Spleen (tissue), 7 donors: ENCODE data around the gene ATG16L1.
"Not testable (repeated sequence)": the region's sequence is repeated elsewhere in the genome, so short reads cannot be mapped to it uniquely, and the experiment has no call there.

Source experiments
- CTCF ChIP-seq, 11 experiments: fragments of 200-600 bp in 7 of 11; fragments of 450-650 bp in 4 of 11; sonication (generic) in 4 of 11; IDR thresholded peaks in 8 of 11; conservative IDR thresholded peaks in 3 of 11; 1 replicate in 7 of 11; 2 replicates in 4 of 11; pipeline versions ENCODE4 v1.4.0 to v1.8.0; 2016 to 2021; ENCODE audit warnings: antibody characterized with exemption in 11 of 11, inconsistent platforms in 4 of 11, mild to moderate bottlenecking in 1 of 11
- POLR2A ChIP-seq, 3 donors: fragments of 450-650 bp; IDR thresholded peaks; one replicate each; pipeline ENCODE4 v1.5.1; 2017; ENCODE audit warnings: antibody characterized with exemption in 3 of 3, mild to moderate bottlenecking in 1 of 3
- POLR2AphosphoS5 ChIP-seq, 3 donors: sonication (generic); formaldehyde crosslinking; IDR thresholded peaks; one replicate each; pipeline ENCODE4 v1.5.1; 2017; ENCODE audit warnings: antibody characterized with exemption in 3 of 3
- donor health status: DM: no; HTN: no; CAD: no; lungs with moderate emphysema.
- donor health status: DM: no; HTN: no; CAD: no.
- donor health status: DM: no; HTN: no; CAD: no.

- TF ChIP-seq CTCF (IDR thresholded peaks at IDR 0.05 in 8 of 11, conservative IDR thresholded peaks at IDR 0.05 in 3 of 11); POLR2A (IDR thresholded peaks at IDR 0.05); POLR2AphosphoS5 (IDR thresholded peaks at IDR 0.05): not testable (repeated sequence)
Measured at GRCh38 chr2:233336091-233336490, 84.6 kb downstream of the ATG16L1 start.
